Esophagus muscularis mucosa (tissue), 3 donors: ENCODE results near the gene CDX1.

Experiments used
- CTCF ChIP-seq, 3 experiments: fragments of 200-600 bp in 2 of 3; fragments of 450-650 bp in 1 of 3; sonication (generic) in 2 of 3; IDR thresholded peaks; one replicate each; pipeline ENCODE4 v1.5.1; 2017 to 2019; ENCODE audit warnings: antibody characterized with exemption in 3 of 3, mild to moderate bottlenecking in 2 of 3, moderate library complexity in 1 of 3
- POLR2AphosphoS5 ChIP-seq, 2 donors: sonication (generic); formaldehyde crosslinking; IDR thresholded peaks; one replicate each; pipeline ENCODE4 v1.6.1; 2017; ENCODE audit warnings: antibody characterized with exemption in 2 of 2

- TF ChIP-seq CTCF (IDR thresholded peaks at IDR 0.05): no peak
- no peak for TF ChIP-seq POLR2AphosphoS5 (IDR thresholded peaks at IDR 0.05)
Measured at GRCh38 chr5:150181766-150182545, 15.4 kb downstream of the CDX1 start.
